Epithelial cell of proximal tubule (primary cell): ENCODE results near the gene OR1F1. TPM values are rescaled to one million over a fixed set of nuclear protein-coding genes. Genes with fewer than 3 reads are reported as not detected.
"Not testable (repeated sequence)": the region's sequence is repeated elsewhere in the genome, so short reads cannot be mapped to it uniquely, and the experiment has no call there.

Experiments used
- DNase-seq: peaks from one replicate; pipeline ENCODE4 v3.0.0-alpha.2; 2011; ENCODE audit warnings: low read depth
- H3K4me3 ChIP-seq: 2 replicates; pipeline ENCODE4 v1.5.1; 2011; ENCODE audit warnings: low read depth, mild to moderate bottlenecking, low read length
- CTCF ChIP-seq: conservative IDR thresholded peaks from 2 replicates; pipeline ENCODE4 v1.5.1; 2012; ENCODE audit warnings: low read depth, mild to moderate bottlenecking, low read length
- total RNA-seq: library from RNA; depleted of rRNA; stranded (reverse); fragments of >200 nt; gene quantifications from 2 replicates; pipeline ENCODE4 v1.2.3, GENCODE V29; 2015

Gene OR1F1
- total RNA-seq, 1 donor from 2014 or later = 0.52 TPM

DNA sequence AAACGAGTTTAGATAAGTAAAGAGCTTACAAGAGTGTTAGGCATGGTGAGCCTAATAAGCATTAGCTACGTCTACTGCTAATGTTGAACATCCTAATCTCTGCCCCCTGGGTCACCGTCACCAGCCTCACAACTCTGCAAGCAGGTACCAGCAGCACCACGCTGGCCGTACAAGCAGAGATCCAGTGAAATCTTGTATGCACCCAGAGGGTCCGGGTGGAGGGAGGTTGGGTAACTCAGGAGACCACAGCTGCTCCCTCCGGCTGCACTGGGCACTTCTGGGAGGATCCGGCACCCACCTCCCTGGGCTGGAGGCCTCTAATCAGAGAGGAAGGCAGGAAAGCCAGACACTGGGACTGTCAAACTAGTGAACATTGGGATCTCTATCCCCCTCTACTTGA lies 8.4 kb upstream of the OR1F1 start:
- TF ChIP-seq CTCF = no peak
- H3K4me3 ChIP-seq = no peak overlapping the region
- DNase-seq = no peak

GRCh38 chr16:3180445-3180878 lies 7.5 kb upstream of the OR1F1 start:
- DNase-seq = no peak
- no peak for TF ChIP-seq CTCF
- H3K4me3 ChIP-seq = no peak overlapping the region

GRCh38 chr16:3182293-3182607 lies 5.8 kb upstream of the OR1F1 start:
- H3K4me3 ChIP-seq, DNase-seq: not testable (repeated sequence)

- no peak for DNase-seq
- H3K4me3 ChIP-seq = peak overlapping the region; percentile 66
- TF ChIP-seq CTCF = peak; percentile 55
These were observed 5.2 kb upstream of the OR1F1 start for GRCh38 chr16:3182608-3183444.

- peak overlapping the region; percentile 66 for H3K4me3 ChIP-seq
- no peak for TF ChIP-seq CTCF
- no peak for DNase-seq
These were observed 4.4 kb upstream of the OR1F1 start for GRCh38 chr16:3183445-3184139.

GRCh38 chr16:3186946-3187690 lies 886 bp upstream of the OR1F1 start:
- H3K4me3 ChIP-seq = no peak overlapping the region
- TF ChIP-seq CTCF = no peak
- DNase-seq = no peak

DNA sequence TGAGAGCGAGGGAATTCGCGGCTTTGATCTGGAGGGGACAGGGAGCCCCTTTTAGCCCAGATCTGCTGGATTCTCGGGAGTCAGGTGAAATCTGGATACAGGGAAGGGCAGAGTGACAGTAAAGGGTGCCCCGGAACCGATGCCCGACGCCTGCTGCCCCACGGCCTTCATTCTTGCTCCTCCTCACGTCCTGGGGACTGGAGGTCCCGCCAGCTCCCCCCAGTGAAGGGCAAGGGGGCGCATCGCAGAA lies 596 bp downstream of the OR1F1 start:
- peak overlapping the region; percentile 79 for H3K4me3 ChIP-seq
- no peak for DNase-seq
- TF ChIP-seq CTCF = no peak
